Right lobe of liver (tissue), 4 donors: ENCODE results near the gene ZMIZ1.

Experiments used
- POLR2A ChIP-seq: fragments of 450-650 bp; IDR thresholded peaks from one replicate; pipeline ENCODE4 v1.6.1; 2017; ENCODE audit warnings: antibody characterized with exemption, mild to moderate bottlenecking
- TF ChIP-seq, protein P1 (sequence below), 4 donors: fragments of 200-600 bp in 3 of 4; fragments of 450-650 bp in 1 of 4; IDR thresholded peaks; one replicate each; pipeline versions ENCODE4 v1.5.1 to v1.8.0; 2016 to 2022; ENCODE audit warnings: antibody characterized with exemption in 4 of 4, mild to moderate bottlenecking in 2 of 4
- donor health status: DM: no; HTN: no; CAD: no.
- donor health status: DM: no; HTN: no; CAD: no.
- donor health status: DM: no; HTN: yes; CAD: no.

DNA sequence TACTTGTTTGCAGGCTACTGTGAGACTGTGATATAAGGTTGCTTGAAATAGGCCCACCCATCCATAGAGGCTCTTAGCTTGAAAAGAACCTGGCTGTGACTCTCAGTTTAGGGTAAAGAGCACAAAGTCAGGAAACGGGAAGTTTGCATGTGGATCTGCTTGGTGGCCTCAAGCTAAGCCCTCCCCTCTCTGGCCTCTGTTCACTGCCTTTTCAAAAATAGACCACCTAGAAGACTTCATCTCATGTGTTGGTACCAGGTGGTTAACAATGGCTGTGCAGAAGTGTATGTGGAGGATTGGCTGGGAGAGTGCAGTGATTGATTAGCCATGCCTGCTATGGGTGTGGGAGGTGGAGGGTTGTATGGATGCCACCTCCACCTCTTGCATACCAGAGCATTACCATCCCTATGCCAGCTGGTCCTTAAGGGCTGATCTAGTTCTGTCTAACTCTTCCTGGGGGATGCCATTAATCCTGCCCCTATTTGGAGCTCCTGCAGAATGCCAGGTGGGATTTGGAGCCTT lies 122.0 kb downstream of the ZMIZ1 start:
- TF ChIP-seq, protein P1, sequence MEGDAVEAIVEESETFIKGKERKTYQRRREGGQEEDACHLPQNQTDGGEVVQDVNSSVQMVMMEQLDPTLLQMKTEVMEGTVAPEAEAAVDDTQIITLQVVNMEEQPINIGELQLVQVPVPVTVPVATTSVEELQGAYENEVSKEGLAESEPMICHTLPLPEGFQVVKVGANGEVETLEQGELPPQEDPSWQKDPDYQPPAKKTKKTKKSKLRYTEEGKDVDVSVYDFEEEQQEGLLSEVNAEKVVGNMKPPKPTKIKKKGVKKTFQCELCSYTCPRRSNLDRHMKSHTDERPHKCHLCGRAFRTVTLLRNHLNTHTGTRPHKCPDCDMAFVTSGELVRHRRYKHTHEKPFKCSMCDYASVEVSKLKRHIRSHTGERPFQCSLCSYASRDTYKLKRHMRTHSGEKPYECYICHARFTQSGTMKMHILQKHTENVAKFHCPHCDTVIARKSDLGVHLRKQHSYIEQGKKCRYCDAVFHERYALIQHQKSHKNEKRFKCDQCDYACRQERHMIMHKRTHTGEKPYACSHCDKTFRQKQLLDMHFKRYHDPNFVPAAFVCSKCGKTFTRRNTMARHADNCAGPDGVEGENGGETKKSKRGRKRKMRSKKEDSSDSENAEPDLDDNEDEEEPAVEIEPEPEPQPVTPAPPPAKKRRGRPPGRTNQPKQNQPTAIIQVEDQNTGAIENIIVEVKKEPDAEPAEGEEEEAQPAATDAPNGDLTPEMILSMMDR (IDR thresholded peaks at IDR 0.05) = no peak
- no peak for TF ChIP-seq POLR2A
